OCI-LY1 (cell line): ENCODE data around the gene TCTN3.

Experiments used
- CTCF ChIP-seq: fragments of 200-600 bp; sonication (generic), shearing (Covaris generic); IDR thresholded peaks from 2 replicates; pipeline ENCODE4 v1.5.1; 2017; ENCODE audit warnings: mild to moderate bottlenecking, antibody characterized with exemption, low read length, moderate library complexity, mixed read lengths
- EZH2 ChIP-seq: fragments of 200-600 bp; sonication (generic), shearing (Covaris generic); IDR thresholded peaks from 2 replicates; pipeline ENCODE4 v1.8.0; 2017; ENCODE audit warnings: borderline replicate concordance, mixed run types, mild to moderate bottlenecking, antibody characterized with exemption, low read length, moderate library complexity, mixed read lengths

GRCh38 chr10:95691281-95691680, 2.4 kb downstream of the TCTN3 start:
- TF ChIP-seq EZH2 (no peak), CTCF (no peak)
